Left lung (tissue), 10 donors: ENCODE data around the gene SDK1. TPM values are rescaled to one million over a fixed set of nuclear protein-coding genes. Genes with fewer than 3 reads are reported as not detected.

Experiments
- ATAC-seq: fragments of 200-7000 bp; cut with Tn5 transposase; one replicate; pipeline ENCODE4 v1.9.1; 2020; ENCODE audit warnings: moderate library complexity
- DNase-seq, 4 donors: peaks; one replicate each; pipeline ENCODE4 v3.0.0-alpha.2; 2013 to 2020
- H3K27ac ChIP-seq, 2 donors: fragments of 200-600 bp; sonication (generic) in 1 of 2; one replicate each; pipeline versions ENCODE4 v1.5.0 to v1.8.0; 2020 to 2021
- H3K27me3 ChIP-seq, 2 donors: fragments of 200-600 bp; sonication (generic) in 1 of 2; one replicate each; pipeline versions ENCODE4 v1.5.0 to v1.8.0; 2020 to 2021
- H3K36me3 ChIP-seq, 2 donors: fragments of 200-600 bp; sonication (generic) in 1 of 2; one replicate each; pipeline versions ENCODE4 v1.5.0 to v1.8.0; 2020 to 2021
- H3K4me1 ChIP-seq, 2 donors: fragments of 200-600 bp; one replicate each; pipeline ENCODE4 v1.8.0; 2021
- H3K4me3 ChIP-seq, 2 donors: fragments of 200-600 bp; sonication (generic) in 1 of 2; one replicate each; pipeline versions ENCODE4 v1.5.0 to v1.8.0; 2020 to 2021; ENCODE audit warnings: mild to moderate bottlenecking in 1 of 2
- H3K9me3 ChIP-seq, 2 donors: fragments of 200-600 bp; sonication (generic) in 1 of 2; one replicate each; pipeline versions ENCODE4 v1.5.0 to v1.8.0; 2020 to 2021
- intact Hi-C, 2 donors: fragments of 100-400 bp; cut with DNase I; formaldehyde crosslinking; loops; one replicate each; pipeline versions ENCODE4 v1.11.2 to v1.14.2; 2022
- polyA plus RNA-seq, 6 donors: library from polyadenylated mRNA; unstranded; fragments of 120-200 nt; gene quantifications; one replicate each; pipeline ENCODE4 v1.2.1, GENCODE V29; 2013; ENCODE audit not compliant: insufficient read length in 6 of 6
- total RNA-seq, 2 donors: library from RNA; stranded (reverse); fragmentation: NEBNext Ultra II Directional; extraction: Animal tissue kit (Norgen Biotek cat#: 25700); gene quantifications; one replicate each; pipeline ENCODE4 v1.2.1, GENCODE V29; 2021
- TF ChIP-seq, protein P1 (sequence below), 2 donors: fragments of 200-600 bp; sonication (generic) in 1 of 2; IDR thresholded peaks; one replicate each; pipeline versions ENCODE4 v1.5.0 to v1.8.0; 2021; ENCODE audit warnings: antibody characterized with exemption in 2 of 2
- donor health status: DM: no; HTN: yes; CAD: no.
- donor health status: DM: no; HTN: no; CAD: no.

Gene SDK1
- total and polyA plus RNA-seq, 8 donors, result 5.5 to 17.6 (median 13.0) TPM

DNA sequence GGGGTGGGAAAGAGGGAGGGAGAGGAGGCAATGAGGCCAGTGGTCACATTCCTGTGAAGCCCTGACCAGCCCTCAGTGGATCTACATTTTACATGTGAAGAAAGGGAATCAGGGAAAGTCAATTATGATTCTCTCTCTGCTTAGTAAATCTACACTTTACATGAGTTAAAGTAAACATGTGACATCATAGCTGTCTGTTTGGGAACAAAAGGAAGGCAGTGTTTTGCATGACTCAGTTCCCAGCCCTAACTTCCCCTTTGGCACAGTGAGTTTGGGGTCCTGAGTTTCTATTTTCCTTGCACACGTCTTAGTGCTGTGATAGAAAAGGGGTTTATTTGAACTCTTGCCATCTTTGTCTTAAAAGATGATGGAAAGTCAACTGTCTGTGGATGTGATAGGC is 615.1 kb downstream of the SDK1 start:
- Histone ChIP-seq H3K27ac (peak overlapping the region in 1 of 2 donors; percentile 33), H3K36me3 (no peaks in the 10 kb centered on the region), H3K9me3 (no peaks in the 10 kb centered on the region), H3K27me3 (no peaks in the 10 kb centered on the region), H3K4me3 (no peak overlapping the region), H3K4me1 (peaks cover 4 to 6% of the 10 kb centered on the region in 2 donors)
- intact Hi-C loops, result no loop called here
- DNase-seq (no peak), ATAC-seq (no peak)
- TF ChIP-seq, protein P1, sequence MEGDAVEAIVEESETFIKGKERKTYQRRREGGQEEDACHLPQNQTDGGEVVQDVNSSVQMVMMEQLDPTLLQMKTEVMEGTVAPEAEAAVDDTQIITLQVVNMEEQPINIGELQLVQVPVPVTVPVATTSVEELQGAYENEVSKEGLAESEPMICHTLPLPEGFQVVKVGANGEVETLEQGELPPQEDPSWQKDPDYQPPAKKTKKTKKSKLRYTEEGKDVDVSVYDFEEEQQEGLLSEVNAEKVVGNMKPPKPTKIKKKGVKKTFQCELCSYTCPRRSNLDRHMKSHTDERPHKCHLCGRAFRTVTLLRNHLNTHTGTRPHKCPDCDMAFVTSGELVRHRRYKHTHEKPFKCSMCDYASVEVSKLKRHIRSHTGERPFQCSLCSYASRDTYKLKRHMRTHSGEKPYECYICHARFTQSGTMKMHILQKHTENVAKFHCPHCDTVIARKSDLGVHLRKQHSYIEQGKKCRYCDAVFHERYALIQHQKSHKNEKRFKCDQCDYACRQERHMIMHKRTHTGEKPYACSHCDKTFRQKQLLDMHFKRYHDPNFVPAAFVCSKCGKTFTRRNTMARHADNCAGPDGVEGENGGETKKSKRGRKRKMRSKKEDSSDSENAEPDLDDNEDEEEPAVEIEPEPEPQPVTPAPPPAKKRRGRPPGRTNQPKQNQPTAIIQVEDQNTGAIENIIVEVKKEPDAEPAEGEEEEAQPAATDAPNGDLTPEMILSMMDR (IDR thresholded peaks at IDR 0.05), result no peak

GRCh38 chr7:3917436-3917835 is 616.4 kb downstream of the SDK1 start:
- Histone ChIP-seq H3K36me3 (no peaks in the 10 kb centered on the region), H3K4me1 (peaks cover 6 to 9% of the 10 kb centered on the region in 2 donors), H3K4me3 (no peak overlapping the region), H3K27me3 (no peaks in the 10 kb centered on the region), H3K27ac (no peak overlapping the region), H3K9me3 (no peaks in the 10 kb centered on the region)
- ATAC-seq (no peak), DNase-seq (no peak)
- TF ChIP-seq, protein P1 (IDR thresholded peaks at IDR 0.05), result no peak
- intact Hi-C loops, result no loop called here

- Histone ChIP-seq H3K4me1 (peaks cover 6 to 9% of the 10 kb centered on the region in 2 donors), H3K9me3 (no peaks in the 10 kb centered on the region), H3K36me3 (no peaks in the 10 kb centered on the region), H3K4me3 (no peak overlapping the region), H3K27me3 (no peaks in the 10 kb centered on the region), H3K27ac (no peak overlapping the region)
- TF ChIP-seq, protein P1 (IDR thresholded peaks at IDR 0.05), result no peak
- DNase-seq (no peak), ATAC-seq (no peak)
- intact Hi-C loops, result no loop called here
Measured at GRCh38 chr7:3918576-3918975, 617.5 kb downstream of the SDK1 start.

GRCh38 chr7:3922175-3922635 is 621.2 kb downstream of the SDK1 start:
- TF ChIP-seq, protein P1 (IDR thresholded peaks at IDR 0.05), result peak in 1 of 2 donors; percentile 23
- intact Hi-C loops, result no loop called here
- no peaks in the 10 kb centered on the region for H3K36me3 ChIP-seq
- ATAC-seq (peak; percentile 79), DNase-seq (peak in 2 of 4 donors; percentile 46 to 49)
- no peaks in the 10 kb centered on the region for H3K9me3 ChIP-seq
- no peaks in the 10 kb centered on the region for H3K27me3 ChIP-seq
- H3K4me1 ChIP-seq, result peaks cover 0 to 4% of the 10 kb centered on the region in 2 donors
- H3K4me3 ChIP-seq, result no peak overlapping the region
- H3K27ac ChIP-seq, result peak overlapping the region in 1 of 2 donors; percentile 18

DNA sequence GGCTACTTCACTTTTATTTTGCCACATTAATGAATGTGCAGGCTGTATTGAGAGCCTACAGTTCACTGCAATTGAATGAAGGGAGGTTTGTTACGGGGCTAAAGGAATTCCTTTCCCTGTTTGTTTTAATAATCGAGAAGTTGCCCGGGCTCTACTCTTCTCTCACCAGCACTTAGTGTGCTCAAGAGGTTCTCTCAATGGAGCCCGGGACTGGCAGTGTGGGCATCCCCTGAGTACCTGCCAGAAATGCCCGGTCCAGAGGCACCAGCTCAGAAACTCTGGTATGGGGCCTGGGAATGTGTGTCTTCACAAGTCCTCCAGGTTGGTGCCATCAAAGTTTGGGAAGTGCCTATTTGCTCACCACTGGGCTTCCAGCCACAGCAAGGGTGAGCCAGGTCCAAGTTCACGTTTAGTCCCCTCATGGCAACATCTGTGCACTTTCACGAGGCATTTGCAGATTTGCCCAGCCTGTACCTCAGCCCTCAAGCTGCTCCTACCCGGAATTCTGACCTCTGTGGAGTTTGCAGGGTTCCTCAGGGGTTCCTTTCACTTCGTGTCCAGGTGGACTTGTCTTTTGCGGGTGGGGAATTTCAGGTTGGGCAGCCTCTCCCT is 622.4 kb downstream of the SDK1 start:
- ATAC-seq (peak; percentile 89), DNase-seq (no peak)
- TF ChIP-seq, protein P1 (IDR thresholded peaks at IDR 0.05), result no peak

More for the DNA sequence above, 622.4 kb downstream of the SDK1 start:
- Histone ChIP-seq H3K4me1 (peaks cover 0 to 4% of the 10 kb centered on the region in 2 donors), H3K36me3 (no peaks in the 10 kb centered on the region), H3K27ac (no peak overlapping the region), H3K9me3 (no peaks in the 10 kb centered on the region), H3K4me3 (no peak overlapping the region), H3K27me3 (no peaks in the 10 kb centered on the region)
- intact Hi-C loops, result no loop called here
